Karpas-422 (cell line): ENCODE results near the gene CLN3. TPM values are rescaled to one million over a fixed set of nuclear protein-coding genes. Genes with fewer than 3 reads are reported as not detected.
"Not testable (repeated sequence)": the region's sequence is repeated elsewhere in the genome, so short reads cannot be mapped to it uniquely, and the experiment has no call there.

Experiments used
- DNase-seq: peaks from one replicate; pipeline ENCODE4 v3.0.0-alpha.2; 2015
- H2AFZ ChIP-seq: fragments of 200-600 bp; sonication (generic); 2 replicates; pipeline ENCODE4 v1.6.1; 2014; ENCODE audit warnings: antibody characterized with exemption, low read length, mixed read lengths
- H3K27ac ChIP-seq: fragments of 200-600 bp; sonication (generic); 2 replicates; pipeline ENCODE4 v1.5.1; 2014; ENCODE audit warnings: mild to moderate bottlenecking, low read length, moderate library complexity
- H3K27me3 ChIP-seq: fragments of 200-600 bp; sonication (generic); 2 replicates; pipeline ENCODE4 v1.6.1; 2014; ENCODE audit warnings: low read length, mixed read lengths
- H3K36me3 ChIP-seq: fragments of 200-600 bp; sonication (generic); 2 replicates; pipeline ENCODE4 v1.6.1; 2014; ENCODE audit warnings: low read length, mixed read lengths; ENCODE audit not compliant: insufficient read depth
- H3K4me1 ChIP-seq: fragments of 200-600 bp; sonication (generic); 2 replicates; pipeline ENCODE4 v1.6.1; 2014; ENCODE audit warnings: mild to moderate bottlenecking, low read length, mixed read lengths
- H3K4me2 ChIP-seq: fragments of 200-600 bp; sonication (generic); 2 replicates; pipeline ENCODE4 v1.6.1; 2014; ENCODE audit warnings: low read length, low read depth, mild to moderate bottlenecking; ENCODE audit not compliant: poor library complexity, severe bottlenecking
- H3K4me3 ChIP-seq: fragments of 200-600 bp; sonication (generic); 2 replicates; pipeline ENCODE4 v1.5.1; 2014; ENCODE audit warnings: mild to moderate bottlenecking, antibody characterized with exemption, low read length, mixed read lengths
- H3K79me2 ChIP-seq: fragments of 200-600 bp; sonication (generic); 2 replicates; pipeline ENCODE4 v1.6.1; 2014; ENCODE audit warnings: mild to moderate bottlenecking, low read length, mixed read lengths
- H3K9ac ChIP-seq: fragments of 200-600 bp; sonication (generic); 2 replicates; pipeline ENCODE4 v1.6.0; 2014; ENCODE audit warnings: low read length
- H3K9me2 ChIP-seq: fragments of 200-600 bp; sonication (generic), shearing (Covaris generic); replicated peaks from 2 replicates; pipeline ENCODE4 v1.6.0; 2014; ENCODE audit warnings: mild to moderate bottlenecking, low read length, moderate library complexity; ENCODE audit not compliant: insufficient read depth
- H3K9me3 ChIP-seq: fragments of 300-700, 200-600 bp; sonication (generic); 2 replicates; pipeline ENCODE4 v1.6.1; 2014; ENCODE audit warnings: low read length, mixed read lengths
- H4K20me1 ChIP-seq: fragments of 200-600 bp; sonication (generic); 2 replicates; pipeline ENCODE4 v1.6.1; 2014; ENCODE audit warnings: mild to moderate bottlenecking, antibody characterized with exemption, low read length, low read depth; ENCODE audit not compliant: insufficient read depth
- total RNA-seq: library from RNA; depleted of rRNA; stranded (reverse); fragments of >200 nt; shearing (Covaris generic); gene quantifications from 2 replicates; pipeline ENCODE4 v1.2.3, GENCODE V29; 2014; ENCODE audit warnings: low replicate concordance

Gene CLN3
- total RNA-seq, 1 experiment from 2014 or later, result 14.3 TPM

GRCh38 chr16:28504707-28505404, 13.0 kb upstream of the CLN3 start:
- Histone ChIP-seq H3K9me3 (no peaks in the 10 kb centered on the region), H2AFZ (no peak overlapping the region), H3K4me3 (no peak overlapping the region), H3K4me1 (peaks cover 9% of the 10 kb centered on the region), H3K27ac (no peak overlapping the region), H3K79me2 (no peaks in the 10 kb centered on the region), H3K9me2 (no peaks in the 10 kb centered on the region), H3K27me3 (no peaks in the 10 kb centered on the region), H3K9ac (no peak overlapping the region), H4K20me1 (no peaks in the 10 kb centered on the region), H3K4me2 (no peak overlapping the region), H3K36me3 (no peaks in the 10 kb centered on the region)
- no peak for DNase-seq

DNA sequence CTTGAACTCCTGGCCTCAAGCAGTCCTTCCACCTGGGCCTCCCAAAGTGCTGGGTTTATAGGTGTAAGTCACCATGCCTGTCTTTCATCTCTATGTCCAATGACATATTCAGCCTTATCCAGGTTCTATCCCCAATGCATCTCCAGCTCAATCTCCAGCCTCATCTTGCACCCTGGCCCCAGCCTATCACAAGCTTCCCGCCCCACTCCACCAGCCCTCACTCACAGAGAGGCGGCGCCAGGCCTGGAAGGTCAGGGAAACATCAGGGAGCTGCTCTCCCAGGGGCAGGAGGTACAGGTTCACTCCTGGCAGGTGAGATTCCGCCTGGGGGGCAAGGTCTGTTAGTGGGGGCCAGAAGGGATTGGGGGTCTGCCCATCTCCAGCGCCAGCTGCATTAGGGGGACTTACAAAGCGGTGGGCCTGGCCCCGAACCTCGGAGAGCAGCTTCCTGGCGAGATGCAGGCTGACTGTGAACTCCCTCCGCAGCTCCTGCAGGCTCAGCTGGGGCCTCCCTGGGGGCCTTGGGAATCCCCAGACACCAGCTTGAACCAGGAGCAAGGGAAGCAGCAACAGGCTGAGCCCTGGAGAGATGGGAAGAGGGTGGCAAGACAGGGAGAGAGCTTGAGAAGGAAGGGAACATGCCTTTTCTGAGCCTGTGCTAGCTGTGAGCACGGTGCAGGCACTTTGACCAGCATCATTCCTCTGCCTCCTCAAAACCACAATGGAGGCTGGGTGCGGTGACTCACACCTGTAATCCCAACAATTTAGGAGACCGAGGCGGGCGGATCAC, 11.8 kb upstream of the CLN3 start:
- H3K4me3 ChIP-seq, result no peak overlapping the region
- no peak overlapping the region for H3K4me2 ChIP-seq

DNA sequence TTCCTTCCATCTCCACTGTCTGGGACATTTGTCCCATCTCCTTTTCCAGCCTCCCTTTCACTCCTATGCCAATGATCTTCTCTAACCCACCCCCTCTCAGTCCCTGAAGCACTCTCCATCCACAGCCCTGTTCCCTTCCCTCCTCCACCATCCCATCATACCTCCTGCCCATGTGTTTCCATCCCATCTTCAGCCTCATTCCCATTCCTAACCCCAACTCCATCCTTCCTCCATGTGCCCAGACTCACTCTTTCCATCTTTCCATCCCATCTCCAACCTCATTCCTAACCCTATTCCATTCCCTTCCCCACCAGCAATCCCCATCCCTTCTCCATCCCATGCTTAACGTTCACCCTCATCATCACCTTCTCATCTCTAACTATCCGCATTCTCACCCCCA, 10.4 kb upstream of the CLN3 start:
- H3K4me1 ChIP-seq, result no peaks in the 10 kb centered on the region
- no peaks in the 10 kb centered on the region for H3K36me3 ChIP-seq
- H3K9ac ChIP-seq, result no peak overlapping the region

More for the DNA sequence above, 11.8 kb upstream of the CLN3 start:
- DNase-seq, result no peak
- H3K4me1 ChIP-seq, result peaks cover 9% of the 10 kb centered on the region
- no peaks in the 10 kb centered on the region for H3K27me3 ChIP-seq
- H3K9me2 ChIP-seq, result no peaks in the 10 kb centered on the region
- H3K27ac ChIP-seq, result no peak overlapping the region
- no peaks in the 10 kb centered on the region for H3K9me3 ChIP-seq
- no peaks in the 10 kb centered on the region for H3K36me3 ChIP-seq
- H2AFZ ChIP-seq, result no peak overlapping the region
- H3K9ac ChIP-seq, result no peak overlapping the region
- no peaks in the 10 kb centered on the region for H3K79me2 ChIP-seq
- H4K20me1 ChIP-seq, result no peaks in the 10 kb centered on the region

DNA sequence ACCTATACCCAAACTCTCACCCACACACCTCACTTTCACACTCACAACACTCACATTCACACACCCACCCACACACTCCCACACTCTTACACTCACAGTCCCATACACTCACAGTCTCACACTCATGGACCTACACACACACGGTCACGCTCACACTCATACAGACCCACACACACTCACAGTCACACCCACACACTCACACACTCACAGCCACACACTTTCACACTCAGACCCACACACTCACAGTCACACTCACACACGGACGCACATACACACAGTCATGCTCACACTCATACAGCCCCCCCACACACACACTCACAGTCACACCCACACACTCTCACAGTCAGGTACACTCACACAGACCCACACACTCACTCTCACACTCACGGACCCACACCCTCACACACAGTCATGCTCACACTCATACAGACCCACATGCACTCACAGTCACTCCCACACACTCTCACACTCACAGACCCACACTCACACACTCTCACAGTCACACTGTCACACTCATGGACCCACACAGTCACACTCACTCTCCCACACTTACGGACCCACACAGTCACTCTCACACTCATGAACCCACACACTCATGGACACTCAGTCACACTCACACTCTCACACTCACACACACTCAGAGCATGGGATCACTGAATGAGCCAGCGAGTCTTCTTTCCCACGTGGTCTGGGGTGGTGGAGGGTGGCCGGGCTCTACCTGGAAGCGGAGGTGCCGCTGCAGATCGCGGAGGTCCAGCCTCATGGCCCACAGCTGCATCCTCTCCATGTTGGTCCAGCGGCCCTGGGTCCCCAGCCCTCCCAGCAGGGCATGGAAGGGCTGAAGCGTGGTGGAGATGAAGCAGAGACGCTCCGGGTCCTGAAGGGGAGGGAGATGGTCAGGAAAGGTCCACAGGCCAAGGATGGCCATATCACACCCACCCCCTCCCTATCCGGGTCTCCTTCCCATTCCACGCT, 9.7 kb upstream of the CLN3 start:
- Histone ChIP-seq H3K4me2 (no peak overlapping the region), H3K9ac (no peak overlapping the region), H3K9me3 (no peaks in the 10 kb centered on the region), H3K36me3 (no peaks in the 10 kb centered on the region), H4K20me1 (no peaks in the 10 kb centered on the region), H3K27me3 (no peaks in the 10 kb centered on the region), H3K9me2 (no peaks in the 10 kb centered on the region), H3K27ac (no peak overlapping the region), H3K4me1 (no peaks in the 10 kb centered on the region), H3K79me2 (no peaks in the 10 kb centered on the region), H2AFZ (no peak overlapping the region), H3K4me3 (no peak overlapping the region)
- no peak for DNase-seq

More for the DNA sequence above, 10.4 kb upstream of the CLN3 start:
- Histone ChIP-seq H3K9me3 (no peaks in the 10 kb centered on the region), H2AFZ (no peak overlapping the region), H4K20me1 (no peaks in the 10 kb centered on the region), H3K9me2 (no peaks in the 10 kb centered on the region), H3K27me3 (no peaks in the 10 kb centered on the region), H3K79me2 (no peaks in the 10 kb centered on the region), H3K4me3 (no peak overlapping the region), H3K4me2 (no peak overlapping the region), H3K27ac (no peak overlapping the region)
- DNase-seq, result no peak

- not testable (repeated sequence) for H3K79me2 ChIP-seq, H3K4me1 ChIP-seq, H3K9ac ChIP-seq, H3K4me2 ChIP-seq, DNase-seq, H3K27ac ChIP-seq, H3K27me3 ChIP-seq, H3K36me3 ChIP-seq, H4K20me1 ChIP-seq, H3K4me3 ChIP-seq, H2AFZ ChIP-seq, H3K9me3 ChIP-seq, H3K9me2 ChIP-seq
These were observed 8.8 kb upstream of the CLN3 start for GRCh38 chr16:28500476-28501180.

GRCh38 chr16:28499854-28500253, 8.0 kb upstream of the CLN3 start:
- Histone ChIP-seq H2AFZ (no peak overlapping the region), H3K36me3 (no peaks in the 10 kb centered on the region), H3K4me1 (peaks cover 2% of the 10 kb centered on the region), H3K27me3 (no peaks in the 10 kb centered on the region), H3K4me3 (no peak overlapping the region), H3K9me2 (no peaks in the 10 kb centered on the region), H4K20me1 (no peaks in the 10 kb centered on the region), H3K9me3 (no peaks in the 10 kb centered on the region), H3K27ac (no peak overlapping the region), H3K4me2 (no peak overlapping the region), H3K79me2 (no peaks in the 10 kb centered on the region), H3K9ac (no peak overlapping the region)
- no peak for DNase-seq

DNA sequence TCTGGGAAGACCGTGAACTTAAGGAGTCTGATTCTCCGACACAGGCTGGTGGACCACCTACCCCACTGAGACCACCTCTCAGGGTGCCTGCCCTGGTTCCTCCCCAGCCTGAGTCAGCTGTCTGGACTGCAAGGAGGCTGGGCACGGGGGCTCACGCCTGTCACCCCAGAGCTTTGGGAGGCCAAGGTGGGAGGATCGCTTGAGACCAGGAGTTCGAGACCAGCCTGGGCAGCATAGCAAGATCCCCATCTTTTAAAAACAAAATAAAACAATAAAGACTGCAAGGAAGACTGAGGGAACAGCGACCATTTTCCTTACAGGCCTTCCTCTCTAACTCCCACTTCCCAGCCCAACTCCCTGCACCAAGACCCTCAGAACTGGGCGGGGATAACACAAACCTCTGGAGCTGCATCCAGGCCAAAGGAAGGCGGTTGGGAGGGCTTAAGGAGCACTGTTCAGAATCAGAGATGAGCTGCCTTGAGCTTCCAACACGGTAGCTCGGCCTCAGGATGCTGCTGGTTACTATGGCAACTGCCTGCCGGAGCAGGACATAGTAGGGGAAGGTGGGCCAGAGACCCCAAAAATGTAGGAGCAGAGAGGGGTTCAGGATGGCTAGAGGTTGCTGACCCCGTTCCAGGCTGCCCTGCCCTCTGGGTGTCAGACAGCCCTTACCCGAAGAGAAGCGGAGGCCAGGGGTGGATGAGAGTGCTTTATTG, 7.0 kb upstream of the CLN3 start:
- Histone ChIP-seq H3K27me3 (no peaks in the 10 kb centered on the region), H3K9me2 (no peaks in the 10 kb centered on the region), H3K36me3 (no peaks in the 10 kb centered on the region), H3K9me3 (no peaks in the 10 kb centered on the region), H3K9ac (no peak overlapping the region), H3K4me2 (no peak overlapping the region), H3K4me1 (peaks cover 13% of the 10 kb centered on the region), H3K79me2 (no peaks in the 10 kb centered on the region), H4K20me1 (no peaks in the 10 kb centered on the region), H2AFZ (no peak overlapping the region), H3K27ac (no peak overlapping the region), H3K4me3 (no peak overlapping the region)
- DNase-seq, result no peak
